Stimulated activated CD4-positive, alpha-beta T cell treated with anti-CD3 and anti-CD28 coated beads, TNF-alpha, amount 100 ng/mL, for 48 hours (primary cell): Measurements from ENCODE around the gene AP2S1.
A peak's percentile ranks its signal among the peaks of the same experiment; 100 is the strongest.
"Not testable (repeated sequence)": the region's sequence is repeated elsewhere in the genome, so short reads cannot be mapped to it uniquely, and the experiment has no call there.

Experiments used
- DNase-seq, 3 donors: peaks; one replicate each; pipeline ENCODE4 v3.0.0-alpha.2; 2020; ENCODE audit warnings: low read depth in 3 of 3

AP2S1 gene

DNA sequence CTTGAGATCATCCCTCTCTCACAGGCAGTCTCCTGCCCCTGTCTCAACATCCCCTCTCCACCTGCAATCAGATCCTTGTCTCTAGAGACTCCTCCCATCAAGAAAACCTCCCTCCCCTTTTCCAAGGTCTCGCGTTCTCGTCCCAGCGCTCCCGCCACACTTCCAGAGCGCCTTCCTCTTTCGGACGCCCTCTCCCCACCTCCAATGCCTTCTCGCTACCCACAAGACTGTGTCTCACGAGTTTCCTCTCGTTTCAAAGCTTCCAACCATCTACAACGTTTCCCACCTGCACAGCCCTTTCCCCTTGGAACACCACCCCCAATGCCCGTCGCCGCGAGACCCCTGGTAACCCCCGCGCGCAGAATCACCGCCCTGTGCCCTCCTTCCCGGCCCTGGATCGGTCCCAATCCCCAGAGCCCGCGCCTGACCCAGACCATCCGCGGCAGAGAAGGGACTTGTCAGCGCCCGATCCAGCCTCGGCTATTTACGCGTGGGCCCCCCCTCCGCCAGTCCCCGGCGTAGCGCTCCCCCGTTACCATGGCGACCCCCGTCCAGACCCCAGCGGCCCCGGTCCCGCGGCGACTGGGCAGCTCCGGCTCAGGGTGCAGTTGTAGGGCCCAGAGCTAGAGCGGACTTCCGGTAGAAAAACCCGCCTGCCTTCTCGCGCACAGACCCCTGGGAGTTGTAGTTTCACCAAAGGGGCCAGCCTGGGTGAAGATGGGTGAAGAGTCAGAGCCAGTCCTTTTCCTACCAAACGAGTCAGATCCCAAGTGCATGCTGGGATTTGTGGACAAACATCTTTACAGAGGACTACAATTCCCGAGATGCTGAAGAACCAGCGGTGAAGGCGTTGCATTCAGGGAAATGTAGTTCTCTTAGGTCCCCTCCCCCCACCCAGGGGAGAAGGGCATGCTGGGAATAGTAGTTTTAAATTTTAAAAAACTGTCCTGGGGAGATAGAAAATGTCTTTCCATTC, at the start of gene AP2S1:
Gene AP2S1, minus strand, starts transcription at position 619 of the 976 bp plus-strand sequence. Its CDS starts 80 bp downstream, at position 539.
- peak; percentile 84 to 90 (median 90) for DNase-seq

DNA sequence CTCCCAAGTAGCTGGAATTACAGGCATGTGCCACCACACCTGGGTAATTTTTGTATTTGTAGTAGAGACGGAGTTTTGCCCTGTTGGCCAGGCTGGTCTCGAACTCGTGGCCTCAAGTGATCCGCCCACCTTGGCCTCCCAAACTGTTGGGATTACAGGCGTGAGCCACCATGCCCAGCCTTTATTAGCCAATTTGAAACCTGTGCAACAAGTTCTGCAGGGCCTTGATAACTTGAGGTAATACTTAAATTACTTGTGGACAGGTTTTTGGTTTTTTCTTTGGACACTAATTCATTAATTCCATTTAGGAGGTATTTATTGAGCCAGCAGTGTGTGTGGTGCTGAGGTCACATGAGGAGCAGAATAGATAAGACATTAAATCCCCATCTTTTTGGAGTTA, 49.7 kb upstream of the AP2S1 start:
- no peak for DNase-seq

DNA sequence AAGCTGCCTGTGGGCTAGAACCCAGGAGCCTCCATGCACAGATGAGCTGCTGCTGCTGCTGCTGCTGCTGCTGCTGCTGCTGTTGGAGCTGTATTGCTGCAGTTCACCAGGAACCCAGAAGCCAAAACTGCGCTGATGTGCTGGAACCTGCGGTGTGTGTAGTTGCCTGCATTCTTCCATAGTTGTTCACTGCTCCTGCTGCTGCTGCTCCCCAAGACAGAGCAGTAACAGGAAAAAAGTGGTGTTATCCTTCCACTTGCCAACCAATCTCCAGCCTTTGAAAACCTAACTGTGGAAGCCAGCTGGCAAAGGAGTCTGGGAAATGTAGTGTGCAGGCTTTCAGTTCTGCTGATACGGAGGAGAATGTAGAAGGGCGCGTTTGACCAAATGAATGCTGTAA, 48.1 kb upstream of the AP2S1 start:
- DNase-seq = no peak

DNA sequence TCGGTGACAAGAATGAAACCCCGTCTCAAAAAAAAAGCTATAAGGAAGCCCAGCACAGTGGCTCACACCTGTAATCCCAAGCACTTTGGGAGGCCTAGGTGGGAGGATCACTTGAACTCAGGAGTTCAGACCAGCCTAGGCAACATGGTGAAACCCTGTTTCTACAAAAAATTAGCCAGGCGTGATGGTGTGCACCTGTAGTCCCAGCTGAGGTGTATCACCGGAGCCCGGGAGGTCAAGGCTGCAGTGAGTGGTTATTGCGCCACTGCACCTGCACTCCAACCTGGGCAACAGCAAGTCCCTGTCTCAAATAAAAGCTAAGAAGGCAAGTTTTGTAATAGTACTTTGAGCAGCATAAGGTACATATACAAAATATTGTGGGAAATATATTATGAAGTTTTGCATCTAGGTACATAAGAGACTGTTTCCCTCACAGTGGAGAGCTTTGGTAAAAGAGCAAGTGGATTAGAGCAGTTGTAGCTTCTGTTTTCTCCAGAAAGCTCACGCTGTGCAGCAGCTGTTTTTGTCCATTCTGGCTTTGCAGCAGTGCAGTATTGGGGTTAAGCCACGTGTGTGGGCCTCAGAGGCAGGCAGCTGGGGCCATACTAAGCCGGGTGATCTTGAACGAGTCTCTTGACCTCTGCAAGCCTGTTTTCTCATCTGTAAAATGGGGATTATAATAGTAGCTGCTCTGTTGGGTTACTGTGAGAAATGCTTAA, 45.6 kb upstream of the AP2S1 start:
- DNase-seq = no peak

DNA sequence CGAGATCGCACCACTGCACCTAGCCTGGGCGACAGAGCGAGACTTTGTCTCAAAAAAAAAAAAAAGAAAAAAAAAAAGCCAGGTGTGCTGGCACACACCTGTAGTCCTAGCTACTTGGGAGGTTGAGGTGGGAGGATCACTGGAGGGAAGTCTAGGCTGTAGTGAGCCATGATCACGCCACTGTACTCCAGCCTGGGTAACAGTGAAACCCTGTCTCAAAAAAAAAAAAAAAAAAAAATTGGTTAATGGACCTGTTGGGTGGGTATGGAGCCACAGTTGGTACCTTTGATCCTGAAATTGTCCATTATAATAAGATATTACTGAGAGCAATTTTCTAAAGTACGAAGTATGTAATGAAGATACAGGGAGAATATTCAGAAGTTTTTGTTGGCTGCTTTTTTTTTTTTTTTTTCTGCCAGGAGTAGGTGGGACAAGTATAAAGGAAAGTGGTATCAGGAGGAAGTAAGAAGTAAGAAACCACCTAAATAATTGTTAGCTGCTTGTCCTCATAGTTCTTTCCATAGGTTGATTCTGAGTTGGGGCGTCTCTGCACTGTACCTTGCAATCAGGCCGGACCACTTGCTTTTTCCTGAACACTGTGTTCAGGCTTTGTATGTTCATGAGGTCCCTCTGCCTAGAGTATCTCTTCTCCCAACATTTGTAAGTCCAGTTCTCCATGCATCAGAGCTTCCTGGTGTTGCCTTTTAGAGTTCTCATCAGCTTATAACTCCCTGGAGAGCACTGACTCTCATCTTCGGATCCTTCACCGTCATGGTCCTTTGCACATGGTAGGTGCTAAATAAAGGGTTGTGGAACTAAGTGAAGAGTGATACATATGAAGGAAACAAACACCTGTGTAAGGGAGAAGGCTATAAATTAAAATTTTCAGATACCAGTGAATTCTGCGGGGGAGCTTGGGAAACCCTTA, 41.9 kb upstream of the AP2S1 start:
- DNase-seq = no peak

DNA sequence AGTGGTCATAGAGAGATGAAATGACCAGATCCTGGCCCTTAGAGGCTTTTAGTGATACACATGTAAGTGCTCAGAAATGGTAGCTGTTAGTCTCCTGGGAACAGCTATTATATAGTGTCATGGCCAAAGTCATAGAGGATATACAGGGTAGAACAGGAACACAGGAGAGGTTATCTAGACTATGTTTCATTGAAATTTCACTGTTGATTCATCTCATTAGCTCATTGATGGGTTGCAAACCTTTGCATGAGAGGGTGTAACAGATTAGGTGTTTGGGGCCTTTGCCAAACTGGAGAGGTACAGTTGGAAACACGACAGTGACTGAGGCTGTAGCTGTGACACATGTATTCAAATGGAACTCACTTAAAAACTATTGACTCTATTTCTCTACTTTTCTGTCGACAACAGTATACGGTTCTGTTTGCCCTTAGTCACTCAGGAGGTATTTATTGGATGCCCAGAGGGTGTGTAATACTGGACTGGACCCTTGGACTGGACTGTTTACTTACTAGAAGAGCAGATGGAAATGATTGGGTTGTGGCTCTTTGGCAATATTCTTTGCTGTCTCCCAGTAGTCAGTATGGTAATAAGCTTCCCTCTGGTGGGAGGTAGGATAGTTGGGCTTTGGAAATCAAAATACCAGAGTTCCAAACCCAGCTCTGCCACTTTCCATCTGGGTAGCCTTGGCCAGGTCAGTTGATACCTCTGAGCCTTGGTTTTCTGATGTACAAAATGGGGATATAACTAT, 40.0 kb upstream of the AP2S1 start:
- DNase-seq = no peak

DNA sequence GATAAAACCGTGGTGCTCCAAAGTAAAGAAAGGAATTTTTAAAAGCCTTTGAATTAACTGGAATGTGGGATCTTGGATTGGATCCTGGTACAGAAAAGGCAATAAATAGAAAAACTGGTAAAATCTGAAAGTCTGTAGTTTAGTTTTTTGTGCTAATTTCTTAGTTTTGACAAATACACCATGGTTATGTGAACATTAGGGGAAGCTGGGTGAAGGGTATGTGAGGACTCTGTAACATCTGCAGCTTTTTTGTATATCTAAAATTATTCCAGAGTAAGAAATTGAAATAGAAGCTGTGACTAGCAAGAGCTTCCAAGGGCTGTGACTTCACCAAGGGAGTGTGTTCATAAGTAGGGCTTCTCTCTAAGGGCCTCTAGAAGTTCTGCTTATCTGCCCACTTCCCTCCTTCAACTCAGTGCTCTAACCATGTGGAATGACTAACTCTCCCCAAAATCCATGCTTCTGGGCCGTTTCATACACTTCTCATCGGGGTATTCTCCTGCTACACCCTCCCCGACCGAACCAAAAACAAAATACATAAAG, 36.7 kb upstream of the AP2S1 start:
- DNase-seq = no peak

DNA sequence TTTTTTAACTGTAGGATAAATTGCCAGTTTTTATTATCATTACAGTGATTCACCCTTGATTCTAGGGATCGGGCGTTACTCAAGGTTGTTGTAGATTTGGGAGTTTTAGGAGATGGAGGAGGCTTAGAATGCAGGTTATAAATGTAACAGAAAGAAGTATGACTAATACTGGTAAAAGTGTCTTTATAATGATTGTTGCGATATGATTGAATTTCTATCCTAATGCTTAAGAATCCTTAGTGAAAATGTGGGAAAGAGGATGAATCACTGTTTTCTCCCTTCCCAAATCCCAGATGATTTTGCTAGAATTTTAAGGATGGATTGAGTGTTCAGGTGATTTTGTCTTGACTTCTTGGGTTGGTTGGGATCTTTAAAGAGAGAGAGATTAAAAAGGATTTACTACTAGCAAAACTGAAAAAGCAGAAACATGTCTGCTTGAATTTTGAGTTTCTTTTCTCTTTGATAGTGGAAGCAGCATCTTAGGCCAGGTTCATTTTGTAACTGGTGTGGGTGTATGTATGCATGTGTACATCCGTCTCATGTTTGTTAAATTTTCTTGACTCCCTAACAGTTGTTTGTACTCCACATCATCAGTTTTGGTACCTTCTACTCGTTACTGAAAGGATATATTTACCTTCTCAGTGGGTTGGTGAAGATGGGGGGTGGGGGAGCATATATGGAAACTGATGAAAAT, 36.0 kb upstream of the AP2S1 start:
- no peak for DNase-seq

DNA sequence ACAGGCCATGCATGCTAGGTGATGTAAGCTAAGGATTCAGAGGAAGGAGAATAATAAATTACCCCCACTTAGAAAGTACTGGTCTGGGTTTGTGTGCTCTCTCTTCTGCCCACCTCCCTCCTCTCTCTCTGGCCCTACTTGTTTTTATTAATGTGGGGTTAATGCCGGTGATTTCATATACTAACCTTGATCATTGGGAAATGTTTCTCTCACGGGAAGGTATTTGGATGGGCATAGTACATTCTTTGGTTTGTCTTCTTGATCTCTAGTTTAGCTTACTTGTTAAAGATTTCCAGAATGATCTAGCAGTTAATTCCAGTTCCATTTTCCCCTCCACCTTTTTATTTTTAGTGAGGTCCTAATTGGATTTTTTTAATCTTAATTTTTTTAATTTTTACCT, 34.8 kb upstream of the AP2S1 start:
- no peak for DNase-seq

DNA sequence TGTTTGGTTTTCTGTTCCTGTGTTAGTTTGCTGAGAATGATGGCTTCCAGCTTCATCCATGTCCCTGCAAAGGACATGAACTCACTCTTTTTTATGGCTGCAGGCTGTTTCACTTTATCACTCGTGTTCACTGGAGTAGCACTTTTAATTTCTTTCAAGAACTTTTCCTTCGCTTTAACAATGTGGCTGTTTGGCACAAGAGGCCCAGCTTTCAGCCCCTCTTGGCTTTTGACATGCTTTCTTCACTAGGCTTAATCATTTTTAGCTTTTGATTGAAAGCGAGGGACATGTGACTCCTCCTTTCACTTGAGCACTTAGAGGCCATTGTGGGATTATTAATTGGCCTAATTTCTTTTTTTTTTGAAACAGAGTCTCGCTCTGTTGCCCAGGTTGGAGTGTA, 32.1 kb upstream of the AP2S1 start:
- DNase-seq = not testable (repeated sequence)

DNA sequence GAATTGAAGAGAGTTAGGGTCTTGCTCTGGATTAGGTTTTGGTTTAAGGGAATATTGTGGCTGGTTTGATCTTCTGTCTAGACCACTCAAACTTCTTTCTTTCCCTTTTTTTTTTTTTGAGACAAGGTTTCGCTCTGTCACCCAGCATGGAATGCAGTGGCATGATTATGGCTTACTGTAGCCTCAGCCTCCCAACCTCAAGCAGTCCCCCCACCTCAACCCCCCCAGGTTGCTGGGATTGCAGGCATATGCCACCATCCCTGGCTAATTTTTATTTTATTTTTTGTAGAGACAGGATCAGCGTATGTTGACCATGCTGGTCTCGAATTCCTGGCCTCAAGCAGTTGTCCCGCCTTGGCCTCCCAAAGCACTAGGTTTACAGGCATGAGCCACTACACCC, 31.4 kb upstream of the AP2S1 start:
- DNase-seq = no peak

DNA sequence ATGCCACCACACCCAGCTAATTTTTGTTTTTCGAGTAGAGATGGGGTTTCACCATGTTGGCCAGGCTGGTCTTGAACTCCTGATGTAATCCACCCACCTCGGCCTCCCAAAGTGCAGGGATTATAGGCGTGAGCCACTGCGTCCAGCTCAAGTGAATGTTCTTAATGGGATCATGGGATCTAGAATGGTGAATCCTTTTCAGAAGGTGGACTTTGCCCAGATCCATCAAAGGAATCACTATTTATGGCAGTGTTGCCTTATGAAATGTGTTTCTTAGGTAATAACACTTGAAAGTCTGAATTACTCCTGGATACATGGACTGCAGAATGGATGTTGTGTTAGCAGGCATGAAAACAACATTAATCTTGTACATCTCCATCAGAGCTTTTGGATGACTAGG, 30.4 kb upstream of the AP2S1 start:
- no peak for DNase-seq

DNA sequence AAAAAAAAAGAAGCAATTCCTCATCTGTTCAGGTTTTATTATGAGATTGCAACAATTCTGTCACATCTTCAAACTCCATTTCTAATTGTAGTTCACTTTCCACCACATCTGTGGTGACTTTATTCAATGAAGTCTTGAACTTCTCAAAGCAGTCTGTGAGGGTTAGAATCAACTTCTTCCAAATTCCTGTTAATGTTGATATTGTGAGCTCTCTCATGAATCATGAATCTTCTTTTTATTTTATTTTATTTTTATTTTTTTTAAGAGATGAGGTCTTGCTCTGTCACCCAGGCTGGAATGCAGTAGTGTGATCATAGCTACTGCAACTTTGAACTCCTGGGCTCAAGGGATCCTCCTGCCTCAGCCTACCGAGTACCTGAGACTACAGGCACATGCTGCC, 29.8 kb upstream of the AP2S1 start:
- no peak for DNase-seq

DNA sequence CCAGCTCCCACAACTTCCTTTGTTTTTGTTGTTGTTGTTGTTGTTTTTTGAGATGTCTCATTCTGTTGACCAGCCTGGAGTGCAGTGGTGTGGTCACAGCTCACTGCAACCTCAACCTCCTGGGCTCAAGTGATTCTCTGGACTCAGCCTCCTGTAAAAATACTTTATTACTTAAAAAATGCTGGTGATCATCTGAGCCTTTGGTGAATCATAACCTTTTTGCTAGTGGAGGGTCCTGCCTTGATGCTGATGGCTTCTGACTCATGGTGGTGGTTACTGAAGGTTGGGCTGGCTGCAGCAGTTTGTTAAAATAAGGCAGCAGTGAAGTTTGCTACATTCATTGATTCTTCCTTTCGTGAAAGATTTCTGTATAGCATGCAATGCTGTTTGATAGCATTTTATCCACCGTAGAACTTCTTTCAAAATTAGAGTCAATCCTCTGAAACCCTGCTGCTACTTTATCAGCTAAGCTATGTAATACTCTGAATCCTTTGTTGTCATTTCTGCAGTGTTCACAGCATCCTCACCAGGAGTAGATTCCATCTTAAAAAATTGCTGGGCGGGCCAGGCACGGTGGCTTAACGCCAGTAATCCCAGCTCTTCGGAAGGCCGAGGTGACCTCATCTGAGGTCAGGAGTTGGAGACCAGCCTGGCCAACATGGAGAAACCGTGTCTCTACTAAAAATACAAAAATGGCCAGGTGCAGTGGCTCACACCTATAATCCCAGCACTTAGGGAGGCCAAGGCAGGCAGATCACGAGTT, 28.1 kb upstream of the AP2S1 start:
- DNase-seq = no peak

DNA sequence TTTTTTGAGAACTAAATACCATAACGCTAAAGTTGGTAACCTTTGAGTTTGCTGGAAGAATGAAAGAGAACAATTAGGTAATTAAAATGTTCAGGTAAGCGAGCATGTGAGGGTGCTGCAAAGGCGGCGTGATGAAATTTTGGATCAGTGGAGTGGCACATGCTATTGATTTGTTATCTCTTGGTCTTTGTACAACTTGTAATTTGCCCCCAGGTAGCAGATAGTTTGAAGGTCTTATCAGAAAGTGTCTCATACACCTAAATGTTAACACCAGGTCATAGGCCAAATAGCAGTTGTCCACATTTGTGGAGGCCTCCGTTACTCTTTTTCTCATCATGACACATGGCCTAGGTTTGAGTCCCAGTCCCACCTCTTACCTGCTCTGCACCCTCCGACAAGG, 25.0 kb upstream of the AP2S1 start:
- DNase-seq = no peak

DNA sequence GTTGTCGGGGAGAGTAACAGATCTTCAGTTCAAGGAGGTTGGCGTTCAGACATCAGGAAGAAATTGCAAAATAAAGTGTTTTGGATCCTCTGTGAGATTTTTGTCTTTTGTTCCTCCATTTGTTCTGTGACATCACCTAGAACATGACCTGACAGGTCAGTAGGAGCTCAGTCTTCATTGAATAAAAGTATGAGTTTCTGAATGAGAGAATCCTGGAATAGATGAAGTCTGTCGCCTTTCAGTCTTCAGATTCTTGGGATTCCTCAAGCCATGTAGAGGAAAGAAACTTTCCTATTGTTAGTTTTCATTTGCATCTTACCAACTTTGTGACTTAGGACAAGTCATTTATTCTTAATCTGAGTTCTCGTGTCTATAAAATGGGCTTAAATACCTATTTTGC, 24.6 kb upstream of the AP2S1 start:
- no peak for DNase-seq

DNA sequence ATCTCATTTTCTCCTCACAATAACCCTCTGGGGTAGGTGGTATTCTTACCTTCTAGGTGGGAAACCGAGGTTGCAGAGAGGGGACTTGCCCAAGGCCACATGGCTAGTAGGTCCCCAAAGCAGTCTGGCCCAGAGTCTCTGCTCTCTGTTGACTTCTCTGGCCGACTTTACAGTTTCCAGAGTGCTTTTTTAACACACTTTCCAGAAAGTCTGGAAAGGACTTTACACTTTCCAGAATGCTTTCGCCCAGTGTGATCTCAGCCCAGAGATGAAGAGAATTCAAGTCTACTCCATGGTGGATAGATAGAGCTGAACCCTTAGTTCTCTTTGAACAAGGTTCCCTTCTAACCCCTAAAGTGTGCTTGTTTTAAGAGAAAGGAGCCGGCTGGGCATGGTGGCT, 22.3 kb upstream of the AP2S1 start:
- no peak for DNase-seq

DNA sequence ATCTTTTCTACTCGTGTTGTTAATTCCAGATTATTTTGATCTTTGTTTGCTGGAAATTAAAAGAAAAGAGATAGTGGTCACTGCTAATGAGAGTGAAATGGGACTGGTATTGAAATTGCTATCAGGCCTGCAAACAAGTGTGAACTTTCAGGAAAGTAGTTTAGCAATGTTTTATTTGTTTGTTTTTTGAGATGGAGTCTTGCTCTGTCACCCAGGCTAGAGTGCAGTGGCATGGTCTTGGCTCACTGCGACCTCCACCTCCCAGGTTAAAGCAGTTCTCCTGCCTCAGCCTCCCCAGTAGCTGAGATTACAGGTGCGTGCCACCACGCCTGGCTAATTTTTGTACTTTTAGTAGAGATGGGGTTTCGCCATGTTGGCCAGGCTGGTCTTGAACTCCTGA, 20.5 kb upstream of the AP2S1 start:
- DNase-seq = not testable (repeated sequence)

DNA sequence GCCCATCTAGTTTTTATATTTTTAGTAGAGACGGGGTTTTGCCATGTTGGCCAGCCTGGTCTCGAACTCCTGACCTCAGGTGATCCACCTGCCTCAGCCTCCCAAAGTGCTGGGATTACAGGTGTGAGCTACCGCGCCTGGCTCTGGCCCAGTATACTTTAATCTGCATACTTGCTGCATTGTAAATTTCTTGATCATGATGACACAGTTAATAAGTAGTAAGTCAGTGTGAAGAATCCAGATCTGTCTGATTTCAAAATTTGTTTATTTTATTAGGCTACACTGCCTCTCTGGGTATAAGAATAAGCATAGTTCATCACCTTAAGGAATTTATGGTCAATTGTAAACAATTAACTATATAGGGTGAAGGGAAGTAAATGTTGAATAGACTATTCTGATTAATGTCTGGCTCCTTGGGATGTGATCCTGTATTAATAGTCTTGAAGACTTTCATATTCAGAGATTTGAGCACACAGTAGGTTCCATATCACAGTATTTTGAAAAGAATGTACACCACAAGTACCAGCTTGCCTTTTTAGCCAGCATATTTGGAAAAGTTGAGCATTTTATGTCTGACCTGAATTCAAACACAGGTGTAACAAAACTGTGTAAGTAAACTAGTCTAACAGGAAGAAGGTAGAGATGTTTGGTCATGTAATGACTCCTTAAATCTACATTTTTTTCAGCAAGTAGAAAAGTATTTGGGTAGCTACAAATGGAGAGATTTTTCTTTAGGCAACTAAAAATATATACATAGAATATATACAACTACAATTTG, 17.6 kb upstream of the AP2S1 start:
- DNase-seq = no peak
